ENCODE measurements around the gene XRCC6.
A peak's percentile ranks its signal among the peaks of the same experiment; 100 is the strongest.
"Not testable (repeated sequence)": the region's sequence is repeated elsewhere in the genome, so short reads cannot be mapped to it uniquely, and the experiment has no call there.

XRCC6 gene

GRCh38 chr22:41621099-41621910 lies at the start of gene XRCC6:
Gene XRCC6, plus strand, starts transcription at chr22:41621295. Its CDS starts 710 bp downstream, at chr22:41622005.
- DNase-seq = peak; percentile 100

- no peak for DNase-seq
Observed at GRCh38 chr22:41571786-41572185, 49.3 kb upstream of the XRCC6 start.

GRCh38 chr22:41572305-41572704 lies 48.8 kb upstream of the XRCC6 start:
- not testable (repeated sequence) for DNase-seq

- no peak for DNase-seq
Observed at GRCh38 chr22:41573677-41574076, 47.4 kb upstream of the XRCC6 start.

- no peak for DNase-seq
Observed at GRCh38 chr22:41574847-41575381, 46.2 kb upstream of the XRCC6 start.

GRCh38 chr22:41575533-41575932 lies 45.6 kb upstream of the XRCC6 start:
- DNase-seq = no peak

GRCh38 chr22:41576877-41577276 lies 44.2 kb upstream of the XRCC6 start:
- DNase-seq = peak; percentile 27

GRCh38 chr22:41578114-41578513 lies 43.0 kb upstream of the XRCC6 start:
- no peak for DNase-seq

GRCh38 chr22:41578818-41579217 lies 42.3 kb upstream of the XRCC6 start:
- DNase-seq = no peak

- no peak for DNase-seq
Observed at GRCh38 chr22:41579297-41579996, 41.6 kb upstream of the XRCC6 start.

GRCh38 chr22:41579997-41580355 lies 41.1 kb upstream of the XRCC6 start:
- DNase-seq = no peak

GRCh38 chr22:41582694-41583093 lies 38.4 kb upstream of the XRCC6 start:
- DNase-seq = no peak

- no peak for DNase-seq
Observed at GRCh38 chr22:41584881-41585280, 36.2 kb upstream of the XRCC6 start.

GRCh38 chr22:41585898-41586297 lies 35.2 kb upstream of the XRCC6 start:
- no peak for DNase-seq

- DNase-seq = no peak
Observed at GRCh38 chr22:41587347-41587723, 33.8 kb upstream of the XRCC6 start.

- peak; percentile 100 for DNase-seq
Observed at GRCh38 chr22:41589391-41590241, 31.5 kb upstream of the XRCC6 start, which contains the start of gene PMM1. Gene PMM1, minus strand, starts transcription at chr22:41589840. Its CDS starts 35 bp downstream, at chr22:41589805.

- DNase-seq = not testable (repeated sequence)
Observed at GRCh38 chr22:41593336-41593960, 27.6 kb upstream of the XRCC6 start.

- DNase-seq = no peak
Observed at GRCh38 chr22:41595703-41596102, 25.4 kb upstream of the XRCC6 start.

GRCh38 chr22:41596776-41597634 lies 24.1 kb upstream of the XRCC6 start:
- peak; percentile 40 for DNase-seq

- no peak for DNase-seq
Observed at GRCh38 chr22:41597635-41597953, 23.5 kb upstream of the XRCC6 start.

GRCh38 chr22:41598081-41598480 lies 23.0 kb upstream of the XRCC6 start:
- no peak for DNase-seq

Measured in suppressor macrophage treated with lipopolysaccharide for 4 hours (primary cell).